C4-2B (cell line): ENCODE results near the gene CTTNBP2.

Experiments
- CTCF ChIP-seq: fragments of 450-650 bp; conservative IDR thresholded peaks from 2 replicates; pipeline ENCODE4 v1.5.1; 2017; ENCODE audit warnings: mild to moderate bottlenecking
- ZFX ChIP-seq: fragments of 450-650 bp; IDR thresholded peaks from 2 replicates; pipeline ENCODE4 v1.6.1; 2017

- TF ChIP-seq CTCF (no peak), ZFX (no peak)
These were observed 141.8 kb downstream of the CTTNBP2 start for GRCh38 chr7:117731455-117731854.
